ENCODE data around the gene A3GALT2.

The A3GALT2 gene

DNA sequence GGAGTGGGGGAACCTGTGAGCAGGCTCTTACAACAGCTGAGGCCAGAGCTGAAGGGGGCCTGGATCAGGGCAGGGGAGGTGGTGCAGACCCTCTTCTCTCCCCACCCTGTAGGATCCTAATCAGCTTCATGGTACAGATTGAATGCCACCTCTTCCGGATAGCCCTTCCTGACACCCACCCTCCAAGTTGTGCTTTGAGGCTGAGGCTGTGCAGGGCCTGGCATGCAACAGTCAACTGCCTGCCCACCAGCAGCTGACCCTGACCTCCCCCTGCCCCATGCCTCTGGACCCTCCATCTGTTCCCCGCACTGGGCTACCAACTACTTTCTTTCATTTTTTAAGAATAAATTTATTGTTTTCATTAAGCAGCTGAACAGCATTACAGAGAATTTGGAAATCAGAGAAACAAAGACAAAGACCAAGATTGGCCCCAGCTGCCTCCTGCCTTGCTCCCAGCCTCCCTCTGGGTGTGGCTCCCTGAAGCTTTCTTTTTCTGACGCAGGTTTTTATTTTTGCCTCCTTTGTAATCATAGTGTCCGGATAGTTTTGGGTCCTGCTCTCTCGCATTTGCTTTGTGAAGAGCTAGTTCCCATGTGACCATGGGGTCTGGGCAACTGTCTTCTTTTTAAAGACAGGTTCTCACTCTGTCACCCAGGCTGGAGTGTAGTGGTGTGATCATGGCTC lies 51.8 kb downstream of the A3GALT2 start:
- ATAC-seq (ENCODE audit: low read depth) (no peak), DNase-seq (ENCODE audit: low spot score) (no peak)
- Histone ChIP-seq H3K4me3 (ENCODE audit: severe bottlenecking) (no peak overlapping the region), H3K4me1 (ENCODE audit: insufficient read depth, poor library complexity, severe bottlenecking) (no peaks in the 10 kb centered on the region), H3K27ac (ENCODE audit: poor library complexity, severe bottlenecking) (no peak overlapping the region), H3K9me3 (ENCODE audit: severe bottlenecking) (no peaks in the 10 kb centered on the region), H3K36me3 (ENCODE audit: low read depth) (peaks cover 8% of the 10 kb centered on the region), H3K27me3 (ENCODE audit: insufficient read depth, poor library complexity, severe bottlenecking) (no peaks in the 10 kb centered on the region)
- no peak for TF ChIP-seq CTCF (IDR thresholded peaks at IDR 0.05; ENCODE audit: poor library complexity, severe bottlenecking)

GRCh38 chr1:33268457-33268856 lies 52.4 kb downstream of the A3GALT2 start:
- Histone ChIP-seq H3K36me3 (ENCODE audit: low read depth) (peaks cover 8% of the 10 kb centered on the region), H3K27ac (ENCODE audit: poor library complexity, severe bottlenecking) (no peak overlapping the region), H3K4me3 (ENCODE audit: severe bottlenecking) (no peak overlapping the region), H3K27me3 (ENCODE audit: insufficient read depth, poor library complexity, severe bottlenecking) (no peaks in the 10 kb centered on the region), H3K9me3 (ENCODE audit: severe bottlenecking) (no peaks in the 10 kb centered on the region), H3K4me1 (ENCODE audit: insufficient read depth, poor library complexity, severe bottlenecking) (no peaks in the 10 kb centered on the region)
- TF ChIP-seq CTCF (IDR thresholded peaks at IDR 0.05; ENCODE audit: poor library complexity, severe bottlenecking) = no peak
- no peak for ATAC-seq (ENCODE audit: low read depth)
- no peak for DNase-seq (ENCODE audit: low spot score)

GRCh38 chr1:33267468-33268205 lies 53.3 kb downstream of the A3GALT2 start:
- Histone ChIP-seq H3K4me1 (ENCODE audit: insufficient read depth, poor library complexity, severe bottlenecking) (no peaks in the 10 kb centered on the region), H3K4me3 (ENCODE audit: severe bottlenecking) (no peak overlapping the region), H3K9me3 (ENCODE audit: severe bottlenecking) (no peaks in the 10 kb centered on the region), H3K27me3 (ENCODE audit: insufficient read depth, poor library complexity, severe bottlenecking) (no peaks in the 10 kb centered on the region), H3K27ac (ENCODE audit: poor library complexity, severe bottlenecking) (no peak overlapping the region), H3K36me3 (ENCODE audit: low read depth) (peaks cover 8% of the 10 kb centered on the region)
- TF ChIP-seq CTCF (IDR thresholded peaks at IDR 0.05; ENCODE audit: poor library complexity, severe bottlenecking) = no peak
- DNase-seq (ENCODE audit: low spot score) = no peak
- ATAC-seq (ENCODE audit: low read depth) = no peak

GRCh38 chr1:33266766-33267165 lies 54.1 kb downstream of the A3GALT2 start:
- Histone ChIP-seq H3K27ac (ENCODE audit: poor library complexity, severe bottlenecking) (no peak overlapping the region), H3K4me3 (ENCODE audit: severe bottlenecking) (no peak overlapping the region), H3K36me3 (ENCODE audit: low read depth) (peaks cover 8% of the 10 kb centered on the region), H3K4me1 (ENCODE audit: insufficient read depth, poor library complexity, severe bottlenecking) (no peaks in the 10 kb centered on the region), H3K27me3 (ENCODE audit: insufficient read depth, poor library complexity, severe bottlenecking) (no peaks in the 10 kb centered on the region), H3K9me3 (ENCODE audit: severe bottlenecking) (no peaks in the 10 kb centered on the region)
- DNase-seq (ENCODE audit: low spot score) (no peak), ATAC-seq (ENCODE audit: low read depth) (no peak)
- no peak for TF ChIP-seq CTCF (IDR thresholded peaks at IDR 0.05; ENCODE audit: poor library complexity, severe bottlenecking)

All from RWPE2 (cell line).